OCI-LY1 (cell line): ENCODE data around the gene CERK.

Experiments
- H2AFZ ChIP-seq: fragments of 200-600 bp; sonication (generic), shearing (Covaris generic); 2 replicates; pipeline ENCODE4 v1.6.0; 2014; ENCODE audit warnings: antibody characterized with exemption, mild to moderate bottlenecking, low read length
- H3F3A ChIP-seq: fragments of 200-600 bp; sonication (generic), shearing (Covaris generic); 2 replicates; pipeline ENCODE4 v1.6.0; 2014; ENCODE audit warnings: mild to moderate bottlenecking, antibody characterized with exemption, low read length, moderate library complexity; ENCODE audit not compliant: insufficient read depth
- H3K27ac ChIP-seq: fragments of 200-600 bp; sonication (generic); 2 replicates; pipeline ENCODE4 v1.5.1; 2014; ENCODE audit warnings: low read length, mixed run types, mild to moderate bottlenecking, low read depth; ENCODE audit not compliant: poor library complexity, severe bottlenecking
- H3K27me3 ChIP-seq: fragments of 200-600 bp; sonication (generic); 2 replicates; pipeline ENCODE4 v1.6.0; 2014; ENCODE audit warnings: antibody characterized with exemption, mild to moderate bottlenecking, low read length, moderate library complexity; ENCODE audit not compliant: insufficient read depth
- H3K36me3 ChIP-seq: fragments of 200-600 bp; sonication (generic); 2 replicates; pipeline ENCODE4 v1.6.1; 2014; ENCODE audit warnings: mild to moderate bottlenecking, antibody characterized with exemption, low read length, moderate library complexity, mixed read lengths; ENCODE audit not compliant: insufficient read depth
- H3K4me1 ChIP-seq: fragments of 200-600 bp; sonication (generic); 2 replicates; pipeline ENCODE4 v1.5.1; 2014; ENCODE audit warnings: mild to moderate bottlenecking, low read length, moderate library complexity; ENCODE audit not compliant: insufficient read depth, severe bottlenecking
- H3K4me2 ChIP-seq: fragments of 200-600 bp; sonication (generic), shearing (Covaris generic); 2 replicates; pipeline ENCODE4 v1.6.1; 2014; ENCODE audit warnings: low read length
- H3K4me3 ChIP-seq: fragments of 200-600 bp; sonication (generic); 2 replicates; pipeline ENCODE4 v1.5.1; 2014; ENCODE audit warnings: low read length, low read depth, mild to moderate bottlenecking, mixed read lengths; ENCODE audit not compliant: poor library complexity, severe bottlenecking
- H3K79me2 ChIP-seq: fragments of 200-600 bp; shearing (Covaris generic); 2 replicates; pipeline ENCODE4 v1.6.1; 2016; ENCODE audit warnings: mixed run types, low read length, mixed read lengths; ENCODE audit not compliant: insufficient read depth
- H3K9ac ChIP-seq: fragments of 200-600 bp; sonication (generic), shearing (Covaris generic); 2 replicates; pipeline ENCODE4 v1.6.1; 2014; ENCODE audit warnings: mild to moderate bottlenecking, low read length, mixed read lengths
- H3K9me2 ChIP-seq: fragments of 200-600 bp; sonication (generic), shearing (Covaris generic); 2 replicates; pipeline ENCODE4 v1.6.1; 2014; ENCODE audit warnings: low read depth, mild to moderate bottlenecking, low read length, mixed read lengths
- H3K9me3 ChIP-seq: fragments of 200-600 bp; shearing (Covaris generic); 2 replicates; pipeline ENCODE4 v1.6.1; 2014; ENCODE audit warnings: low read length, mixed read lengths
- H4K20me1 ChIP-seq: fragments of 200-600 bp; sonication (generic), shearing (Covaris generic); 2 replicates; pipeline ENCODE4 v1.6.0; 2016; ENCODE audit warnings: mild to moderate bottlenecking, low read length; ENCODE audit not compliant: insufficient read depth
- CTCF ChIP-seq: fragments of 200-600 bp; sonication (generic), shearing (Covaris generic); IDR thresholded peaks from 2 replicates; pipeline ENCODE4 v1.5.1; 2017; ENCODE audit warnings: mild to moderate bottlenecking, antibody characterized with exemption, low read length, moderate library complexity, mixed read lengths
- EZH2 ChIP-seq: fragments of 200-600 bp; sonication (generic), shearing (Covaris generic); IDR thresholded peaks from 2 replicates; pipeline ENCODE4 v1.8.0; 2017; ENCODE audit warnings: borderline replicate concordance, mixed run types, mild to moderate bottlenecking, antibody characterized with exemption, low read length, moderate library complexity, mixed read lengths

The CERK gene

GRCh38 chr22:46677323-46678002 lies 60.6 kb downstream of the CERK start:
- Histone ChIP-seq H3F3A (no peaks in the 10 kb centered on the region), H3K4me3 (no peak overlapping the region), H3K27ac (no peak overlapping the region), H3K79me2 (no peaks in the 10 kb centered on the region), H3K36me3 (no peaks in the 10 kb centered on the region), H3K4me2 (no peak overlapping the region), H3K27me3 (no peaks in the 10 kb centered on the region), H3K9me2 (no peaks in the 10 kb centered on the region), H4K20me1 (no peaks in the 10 kb centered on the region), H3K9ac (no peak overlapping the region), H2AFZ (no peak overlapping the region), H3K9me3 (no peaks in the 10 kb centered on the region), H3K4me1 (peaks cover 37% of the 10 kb centered on the region)
- TF ChIP-seq CTCF (no peak), EZH2 (no peak)

GRCh38 chr22:46676881-46677280 lies 61.2 kb downstream of the CERK start:
- Histone ChIP-seq H4K20me1 (no peaks in the 10 kb centered on the region), H3K79me2 (no peaks in the 10 kb centered on the region), H3F3A (no peaks in the 10 kb centered on the region), H3K27ac (no peak overlapping the region), H3K9me3 (no peaks in the 10 kb centered on the region), H3K4me1 (peaks cover 41% of the 10 kb centered on the region), H3K4me2 (no peak overlapping the region), H3K36me3 (no peaks in the 10 kb centered on the region), H3K27me3 (no peaks in the 10 kb centered on the region), H3K9me2 (no peaks in the 10 kb centered on the region), H3K9ac (no peak overlapping the region), H3K4me3 (no peak overlapping the region), H2AFZ (no peak overlapping the region)
- TF ChIP-seq EZH2 (no peak), CTCF (no peak)

- Histone ChIP-seq H2AFZ (no peak overlapping the region), H3K36me3 (no peaks in the 10 kb centered on the region), H3K9me3 (no peaks in the 10 kb centered on the region), H3F3A (no peaks in the 10 kb centered on the region), H4K20me1 (no peaks in the 10 kb centered on the region), H3K79me2 (no peaks in the 10 kb centered on the region), H3K9ac (no peak overlapping the region), H3K4me2 (no peak overlapping the region), H3K9me2 (no peaks in the 10 kb centered on the region), H3K27me3 (no peaks in the 10 kb centered on the region), H3K4me1 (peaks cover 43% of the 10 kb centered on the region), H3K27ac (no peak overlapping the region), H3K4me3 (no peak overlapping the region)
- no peak for TF ChIP-seq EZH2
- TF ChIP-seq CTCF, result no peak
Observed at GRCh38 chr22:46676479-46676878, 61.6 kb downstream of the CERK start.
